GM19438 (cell line): ENCODE results near the gene UROC1.

Source experiments
- ATAC-seq: cut with Tn5 transposase; IDR thresholded peaks from one replicate; pipeline ENCODE4 v1.9.1; 2021; ENCODE audit warnings: low read depth; ENCODE audit not compliant: unreplicated experiment

UROC1 gene

GRCh38 chr3:126497956-126498355 is 19.6 kb downstream of the UROC1 start:
- ATAC-seq, result no peak

GRCh38 chr3:126496894-126497850 is 20.4 kb downstream of the UROC1 start:
- no peak for ATAC-seq

- ATAC-seq, result no peak
These were observed 21.8 kb downstream of the UROC1 start for GRCh38 chr3:126495786-126496185.

GRCh38 chr3:126494970-126495230 is 22.7 kb downstream of the UROC1 start:
- ATAC-seq, result no peak

- ATAC-seq, result no peak
These were observed 23.2 kb downstream of the UROC1 start for GRCh38 chr3:126494204-126494969.

GRCh38 chr3:126493739-126494138 is 23.8 kb downstream of the UROC1 start:
- no peak for ATAC-seq

- no peak for ATAC-seq
These were observed 24.5 kb downstream of the UROC1 start for GRCh38 chr3:126493051-126493450.

- no peak for ATAC-seq
These were observed 26.2 kb downstream of the UROC1 start for GRCh38 chr3:126491221-126492013.

GRCh38 chr3:126490619-126491018 is 27.0 kb downstream of the UROC1 start:
- no peak for ATAC-seq

- no peak for ATAC-seq
These were observed 28.5 kb downstream of the UROC1 start for GRCh38 chr3:126488886-126489569.

GRCh38 chr3:126488185-126488584 is 29.4 kb downstream of the UROC1 start:
- no peak for ATAC-seq

GRCh38 chr3:126487151-126487771 is 30.3 kb downstream of the UROC1 start:
- ATAC-seq, result no peak

GRCh38 chr3:126486360-126486847 is 31.2 kb downstream of the UROC1 start:
- ATAC-seq, result no peak

- ATAC-seq, result no peak
These were observed 31.6 kb downstream of the UROC1 start for GRCh38 chr3:126485956-126486355.

- no peak for ATAC-seq
These were observed 32.2 kb downstream of the UROC1 start for GRCh38 chr3:126485176-126485897.

- no peak for ATAC-seq
These were observed 32.9 kb downstream of the UROC1 start for GRCh38 chr3:126484662-126485061.

GRCh38 chr3:126484148-126484547 is 33.4 kb downstream of the UROC1 start:
- no peak for ATAC-seq

- no peak for ATAC-seq
These were observed 34.2 kb downstream of the UROC1 start for GRCh38 chr3:126483321-126483761.
